ENCODE data around the gene DVL1. TPM values are rescaled to one million over a fixed set of nuclear protein-coding genes. Genes with fewer than 3 reads are reported as not detected.

Gene DVL1
- total RNA-seq, 2 experiments from 2014 or later = 33.0 to 34.0 TPM

DNA sequence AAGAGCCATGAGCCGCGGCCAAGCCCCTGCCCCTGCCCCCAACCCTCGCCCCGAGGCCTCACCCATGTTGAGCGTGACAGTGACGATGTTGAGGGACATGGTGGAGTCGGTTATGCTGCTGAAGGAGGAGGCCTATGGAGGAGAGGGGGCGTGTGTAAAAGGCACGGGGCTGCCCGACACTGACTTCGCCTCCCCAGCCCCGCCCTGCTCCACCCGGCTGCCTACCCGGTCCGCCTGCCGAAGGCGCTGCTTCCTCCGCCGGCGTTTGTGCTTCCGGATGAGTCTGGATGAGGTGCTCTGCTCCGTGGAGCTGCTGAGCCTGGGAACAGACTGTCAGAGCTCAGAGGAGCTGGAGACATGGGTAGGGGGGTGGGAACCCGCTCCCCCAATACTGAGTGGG lies 9.0 kb downstream of the DVL1 start:
- Mint-ChIP-seq H3K4me1 (no peaks in the 10 kb centered on the region), H3K9me3 (peaks cover 10% of the 10 kb centered on the region)

DNA sequence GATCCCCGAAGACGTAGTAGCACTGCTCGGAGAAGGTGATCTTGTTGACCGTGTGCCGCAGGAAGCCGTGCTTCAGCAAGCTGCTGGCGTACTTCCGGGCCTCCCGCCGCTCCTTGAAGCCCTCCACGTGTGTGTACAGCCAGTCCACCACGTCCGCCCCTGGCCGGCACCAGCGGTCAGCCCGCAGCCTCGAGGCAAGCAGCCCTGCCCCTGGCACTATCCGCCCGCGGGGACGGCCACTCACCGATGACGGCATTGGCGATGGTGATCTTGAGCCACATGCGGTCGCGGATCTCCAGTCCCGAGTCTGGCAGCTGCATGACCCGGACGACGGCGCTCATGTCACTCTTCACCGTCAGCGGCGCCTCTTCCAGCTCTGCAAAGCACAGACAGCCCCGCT lies 10.9 kb downstream of the DVL1 start:
- CTCF ChIA-PET = interaction anchor here (1.2 kb wide), 1 partner anchor 17 kb away, joined by 4 read pairs; no protein-coding TSS in a partner anchor
- no peaks in the 10 kb centered on the region for H3K27me3 Mint-ChIP-seq
- POLR2A ChIA-PET = no interaction called here
- DNase-seq = no peak
- H3K4me1 Mint-ChIP-seq = no peaks in the 10 kb centered on the region
- H3K9me3 Mint-ChIP-seq = peaks cover 10% of the 10 kb centered on the region
- no peak overlapping the region for H3K27ac Mint-ChIP-seq
- peaks cover 16% of the 10 kb centered on the region for H3K36me3 Mint-ChIP-seq (ENCODE audit: low read depth)
- no peak overlapping the region for H3K4me3 Mint-ChIP-seq

More for the DNA sequence above, 9.0 kb downstream of the DVL1 start:
- DNase-seq = no peak
- POLR2A ChIA-PET = no interaction called here
- CTCF ChIA-PET = no interaction called here
- no peaks in the 10 kb centered on the region for H3K27me3 Mint-ChIP-seq
- H3K36me3 Mint-ChIP-seq (ENCODE audit: low read depth) = peaks cover 16% of the 10 kb centered on the region
- H3K27ac Mint-ChIP-seq = no peak overlapping the region
- H3K4me3 Mint-ChIP-seq = no peak overlapping the region

- H3K36me3 Mint-ChIP-seq (ENCODE audit: low read depth) = peaks cover 16% of the 10 kb centered on the region
- H3K4me3 Mint-ChIP-seq = no peak overlapping the region
- ChIA-PET CTCF (no interaction called here), POLR2A (no interaction called here)
- no peaks in the 10 kb centered on the region for H3K4me1 Mint-ChIP-seq
- peak; percentile 25 for DNase-seq
- H3K27me3 Mint-ChIP-seq = no peaks in the 10 kb centered on the region
- peaks cover 10% of the 10 kb centered on the region for H3K9me3 Mint-ChIP-seq
- no peak overlapping the region for H3K27ac Mint-ChIP-seq
Observed at GRCh38 chr1:1337793-1338147, 11.4 kb downstream of the DVL1 start.

DNA sequence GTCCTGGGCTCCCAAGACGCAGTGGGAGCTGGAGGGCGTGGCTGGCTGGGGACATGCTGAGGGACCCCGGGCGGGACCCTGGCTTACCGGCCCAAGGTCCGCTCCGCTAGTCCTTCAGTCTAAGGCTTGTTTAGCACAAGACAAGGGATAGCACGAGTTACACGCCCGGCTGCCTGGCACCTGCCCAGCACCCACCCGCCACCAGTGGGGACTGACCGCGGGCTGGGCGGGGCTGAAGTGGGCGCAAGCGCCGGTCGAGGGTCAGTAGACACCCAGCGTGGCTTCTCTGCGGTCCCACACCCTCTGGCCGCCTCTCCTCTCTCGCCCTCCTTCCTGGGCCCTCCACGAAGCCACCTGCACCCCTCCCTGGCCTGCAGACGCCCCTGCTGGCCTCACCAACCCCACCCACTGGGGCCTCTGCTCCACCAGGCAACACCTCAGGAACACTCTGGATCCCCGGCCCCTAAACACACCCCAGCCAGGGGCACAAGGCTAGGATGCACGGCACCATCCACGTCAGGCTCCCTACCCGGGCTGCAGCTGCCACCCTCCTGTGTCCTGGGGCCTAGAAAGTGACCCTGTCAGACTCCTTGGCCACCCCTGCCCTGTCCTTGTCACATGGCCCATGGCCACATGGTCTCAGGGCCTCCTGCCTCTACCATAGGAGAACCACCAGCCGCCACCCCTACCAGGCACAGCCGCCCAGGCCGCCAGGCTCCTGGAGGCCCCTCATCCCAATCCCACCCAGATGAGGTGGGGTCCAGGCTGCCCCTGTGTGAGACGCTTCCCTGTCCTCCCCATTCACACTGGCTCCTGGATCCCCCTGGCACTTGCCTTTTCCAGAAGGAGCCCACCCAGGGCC lies 12.1 kb downstream of the DVL1 start:
- Mint-ChIP-seq H3K4me3 (no peak overlapping the region), H3K36me3 (ENCODE audit: low read depth) (peaks cover 16% of the 10 kb centered on the region), H3K27ac (no peak overlapping the region), H3K9me3 (peaks cover 10% of the 10 kb centered on the region), H3K4me1 (no peaks in the 10 kb centered on the region), H3K27me3 (no peaks in the 10 kb centered on the region)
- ChIA-PET CTCF (no interaction called here), POLR2A (no interaction called here)
- DNase-seq = no peak

GRCh38 chr1:1336446-1336845 lies 12.8 kb downstream of the DVL1 start:
- no peak overlapping the region for H3K27ac Mint-ChIP-seq
- ChIA-PET POLR2A (no interaction called here), CTCF (interaction anchor here (1.2 kb wide), 1 partner anchor 271 kb away, joined by 3 read pairs; no protein-coding TSS in a partner anchor)
- H3K9me3 Mint-ChIP-seq = peaks cover 10% of the 10 kb centered on the region
- no peaks in the 10 kb centered on the region for H3K4me1 Mint-ChIP-seq
- H3K4me3 Mint-ChIP-seq = no peak overlapping the region
- peaks cover 13% of the 10 kb centered on the region for H3K36me3 Mint-ChIP-seq (ENCODE audit: low read depth)
- no peak for DNase-seq
- no peaks in the 10 kb centered on the region for H3K27me3 Mint-ChIP-seq

DNA sequence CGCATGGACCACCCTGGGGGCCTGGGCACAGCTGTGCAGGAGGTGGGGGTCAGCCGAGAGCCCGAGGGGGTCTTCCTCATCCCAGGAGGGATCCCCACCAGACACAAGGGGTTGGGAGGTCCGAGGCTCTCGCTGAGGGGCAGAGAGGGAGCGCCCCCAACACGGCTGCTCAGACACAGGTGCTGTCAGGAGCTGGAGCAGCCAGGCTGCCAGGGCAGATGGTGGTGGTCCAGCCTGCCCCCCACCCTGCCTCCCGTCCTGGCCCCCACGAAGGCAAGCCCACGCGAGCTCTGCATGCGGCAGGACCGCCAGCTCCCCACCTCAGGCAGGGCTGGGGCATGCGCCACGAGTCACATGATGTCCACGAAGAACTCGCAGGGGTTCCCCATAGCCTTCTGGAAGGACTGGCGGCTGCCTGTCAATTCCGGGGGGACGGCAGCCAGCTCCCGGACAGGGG lies 13.4 kb downstream of the DVL1 start:
- CTCF ChIA-PET = interaction anchor here (1.2 kb wide), 1 partner anchor 271 kb away, joined by 3 read pairs; no protein-coding TSS in a partner anchor

DNA sequence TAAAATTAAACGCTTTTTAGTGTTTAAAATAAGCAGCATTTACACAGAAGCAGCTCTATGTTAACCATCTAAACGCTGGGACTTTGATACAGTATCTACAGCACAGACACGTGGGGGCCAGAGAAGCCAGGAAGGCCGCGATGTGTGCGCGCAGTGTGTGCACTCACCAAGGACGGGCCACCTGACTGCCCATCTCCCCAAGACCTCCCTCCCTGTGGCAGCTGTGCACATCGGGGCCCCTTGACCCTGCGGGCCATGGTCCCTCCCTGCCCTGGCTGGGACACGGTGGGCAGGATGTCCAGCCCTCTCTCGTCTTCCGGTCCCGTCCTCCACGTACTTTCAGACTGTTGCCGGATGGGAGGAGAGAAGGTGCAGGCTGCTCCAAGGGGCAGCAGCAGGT lies 13.9 kb downstream of the DVL1 start:
- DNase-seq = no peak
- Mint-ChIP-seq H3K4me3 (no peak overlapping the region), H3K27me3 (no peaks in the 10 kb centered on the region), H3K9me3 (no peaks in the 10 kb centered on the region), H3K27ac (no peak overlapping the region), H3K4me1 (no peaks in the 10 kb centered on the region), H3K36me3 (ENCODE audit: low read depth) (peaks cover under 1% of the 10 kb centered on the region)
- CTCF ChIA-PET = interaction anchor here (1.2 kb wide), 1 partner anchor 270 kb away, joined by 3 read pairs; no protein-coding TSS in a partner anchor
- POLR2A ChIA-PET = no interaction called here

More for the DNA sequence above, 13.4 kb downstream of the DVL1 start:
- Mint-ChIP-seq H3K9me3 (peaks cover 4% of the 10 kb centered on the region), H3K4me3 (no peak overlapping the region), H3K27me3 (no peaks in the 10 kb centered on the region), H3K27ac (no peak overlapping the region), H3K36me3 (ENCODE audit: low read depth) (peaks cover 6% of the 10 kb centered on the region), H3K4me1 (no peaks in the 10 kb centered on the region)
- POLR2A ChIA-PET = no interaction called here
- no peak for DNase-seq

DNA sequence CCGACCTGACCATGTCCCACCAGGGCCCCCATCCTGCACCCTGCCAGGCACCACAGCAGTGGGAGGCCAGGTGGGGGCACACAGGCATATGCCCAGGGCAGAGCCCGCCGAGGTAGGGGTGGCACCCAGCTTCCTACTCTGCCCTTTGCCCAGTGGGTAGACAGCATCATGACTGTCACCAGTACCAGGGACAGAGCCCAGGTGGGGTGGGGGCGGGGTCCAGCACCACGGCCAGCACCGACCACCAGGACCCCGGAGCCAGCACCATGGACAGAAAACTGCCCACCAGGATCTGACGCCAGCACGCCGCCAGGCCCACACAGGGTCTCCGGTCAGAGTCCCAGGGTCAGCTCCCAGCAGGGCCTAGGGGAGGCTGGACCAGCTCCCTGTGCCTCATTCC lies 14.4 kb downstream of the DVL1 start:
- POLR2A ChIA-PET = no interaction called here
- no peaks in the 10 kb centered on the region for H3K9me3 Mint-ChIP-seq
- no peaks in the 10 kb centered on the region for H3K4me1 Mint-ChIP-seq
- no peaks in the 10 kb centered on the region for H3K36me3 Mint-ChIP-seq (ENCODE audit: low read depth)
- DNase-seq = no peak
- H3K27ac Mint-ChIP-seq = no peak overlapping the region
- CTCF ChIA-PET = no interaction called here
- H3K27me3 Mint-ChIP-seq = no peaks in the 10 kb centered on the region
- no peak overlapping the region for H3K4me3 Mint-ChIP-seq

- no peak overlapping the region for H3K27ac Mint-ChIP-seq
- no peaks in the 10 kb centered on the region for H3K9me3 Mint-ChIP-seq
- ChIA-PET POLR2A (no interaction called here), CTCF (no interaction called here)
- H3K4me3 Mint-ChIP-seq = no peak overlapping the region
- H3K4me1 Mint-ChIP-seq = no peaks in the 10 kb centered on the region
- H3K27me3 Mint-ChIP-seq = no peaks in the 10 kb centered on the region
- no peak for DNase-seq
- no peaks in the 10 kb centered on the region for H3K36me3 Mint-ChIP-seq (ENCODE audit: low read depth)
Observed at GRCh38 chr1:1333551-1334241, 15.5 kb downstream of the DVL1 start.

GRCh38 chr1:1332774-1333480 lies 16.3 kb downstream of the DVL1 start:
- H3K4me1 Mint-ChIP-seq = no peaks in the 10 kb centered on the region
- CTCF ChIA-PET = no interaction called here
- no peaks in the 10 kb centered on the region for H3K36me3 Mint-ChIP-seq (ENCODE audit: low read depth)
- no peaks in the 10 kb centered on the region for H3K27me3 Mint-ChIP-seq
- POLR2A ChIA-PET = no interaction called here
- no peak overlapping the region for H3K27ac Mint-ChIP-seq
- H3K9me3 Mint-ChIP-seq = no peaks in the 10 kb centered on the region
- no peak overlapping the region for H3K4me3 Mint-ChIP-seq
- no peak for DNase-seq

GRCh38 chr1:1332031-1332755 lies 17.0 kb downstream of the DVL1 start:
- H3K36me3 Mint-ChIP-seq (ENCODE audit: low read depth) = no peaks in the 10 kb centered on the region
- H3K4me3 Mint-ChIP-seq = no peak overlapping the region
- ChIA-PET CTCF (no interaction called here), POLR2A (no interaction called here)
- H3K27ac Mint-ChIP-seq = no peak overlapping the region
- no peaks in the 10 kb centered on the region for H3K4me1 Mint-ChIP-seq
- DNase-seq = no peak
- no peaks in the 10 kb centered on the region for H3K9me3 Mint-ChIP-seq
- H3K27me3 Mint-ChIP-seq = no peaks in the 10 kb centered on the region

- DNase-seq = no peak
- Mint-ChIP-seq H3K4me1 (peaks cover 5% of the 10 kb centered on the region), H3K9me3 (no peaks in the 10 kb centered on the region), H3K27ac (no peak within 1 kb of the TSS), H3K36me3 (ENCODE audit: low read depth) (peaks cover under 1% of the 10 kb centered on the region), H3K4me3 (no peak within 1 kb of the TSS), H3K27me3 (no peaks in the 10 kb centered on the region)
- ChIA-PET CTCF (no interaction called here), POLR2A (no interaction called here)
Observed at GRCh38 chr1:1331068-1331965, 17.9 kb downstream of the DVL1 start, which contains the start of gene TAS1R3. TAS1R3 (plus strand) TSS chr1:1331280; CDS start chr1:1331346, 66 bp downstream.

Measured in activated CD4-positive, alpha-beta T cell treated with anti-CD3 and anti-CD28 coated beads, Interleukin-2, amount 10 ng/mL, durations not matched to agents 7 days and 5 days (primary cell).